GM23338 (cell line): ENCODE measurements around the gene INPP4A.

Experiments used
- CREB1 ChIP-seq: fragments of 250-450 bp; sonication (Bioruptor Pico); IDR thresholded peaks from 2 replicates; pipeline ENCODE4 v1.5.0; 2020; ENCODE audit warnings: low read depth, mild to moderate bottlenecking, moderate library complexity
- POLR2AphosphoS5 ChIP-seq: IDR thresholded peaks from 2 replicates; pipeline ENCODE4 v1.6.1; 2016; ENCODE audit warnings: antibody characterized with exemption, low read depth
- ZNF331 ChIP-seq: fragments of 250-450 bp; sonication (Bioruptor Pico); IDR thresholded peaks from 2 replicates; pipeline ENCODE4 v1.5.0; 2020; ENCODE audit warnings: low read depth, mild to moderate bottlenecking, moderate library complexity
- TF ChIP-seq, protein P1 (sequence below), 2 experiments: fragments of 200-600 bp in 1 of 2; sonication (generic) in 1 of 2; conservative IDR thresholded peaks; 2 replicates each; pipeline versions ENCODE4 v1.5.1 to v1.6.1; 2016 to 2017; ENCODE audit warnings: antibody characterized with exemption in 2 of 2, low read depth in 2 of 2, mild to moderate bottlenecking in 2 of 2, moderate library complexity in 1 of 2
- TF ChIP-seq, protein P2 (sequence below): IDR thresholded peaks from 2 replicates; pipeline ENCODE4 v1.6.1; 2016; ENCODE audit warnings: antibody characterized with exemption

DNA sequence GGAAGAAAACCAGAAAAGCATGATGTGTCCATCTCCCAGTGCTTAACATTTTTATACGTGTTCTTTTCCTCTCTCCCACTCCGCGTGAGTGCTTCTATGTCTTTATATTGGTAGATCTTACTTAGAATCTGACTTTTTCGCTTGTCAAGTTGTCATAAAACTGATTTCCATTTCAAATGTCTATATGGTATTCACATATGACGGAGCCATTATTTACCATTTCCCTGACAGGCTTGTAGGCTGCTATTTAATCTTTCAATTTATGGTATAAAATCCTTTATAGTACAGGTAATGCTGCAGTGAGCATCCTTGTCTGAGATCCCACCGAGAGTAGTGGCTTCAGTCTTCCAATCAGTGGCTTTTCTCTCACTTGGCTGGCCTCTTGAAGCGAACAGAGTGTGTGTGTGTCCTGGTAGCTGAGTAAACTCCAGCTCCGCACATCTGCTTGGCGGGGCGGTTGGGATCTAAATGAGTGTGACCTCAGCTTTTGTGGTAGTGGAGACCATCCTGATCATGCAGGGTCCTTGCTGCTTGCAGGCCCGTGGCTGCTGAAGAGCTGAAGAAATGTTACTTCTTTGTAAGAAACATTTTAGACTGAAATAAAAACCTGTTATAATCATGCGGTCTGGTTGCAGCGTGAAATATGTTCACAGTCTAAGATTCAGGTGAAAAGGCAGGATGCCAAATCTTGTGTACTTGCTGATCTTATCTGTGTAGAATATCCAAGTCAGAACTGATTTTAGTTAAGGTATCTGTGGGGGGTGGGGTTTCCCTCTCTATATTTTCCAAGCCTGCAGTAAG is 40.2 kb downstream of the INPP4A start:
- TF ChIP-seq POLR2AphosphoS5 (no peak), ZNF331 (CRISPR knock-in tag) (no peak), CREB1 (CRISPR knock-in tag) (no peak)
- TF ChIP-seq, protein P1, sequence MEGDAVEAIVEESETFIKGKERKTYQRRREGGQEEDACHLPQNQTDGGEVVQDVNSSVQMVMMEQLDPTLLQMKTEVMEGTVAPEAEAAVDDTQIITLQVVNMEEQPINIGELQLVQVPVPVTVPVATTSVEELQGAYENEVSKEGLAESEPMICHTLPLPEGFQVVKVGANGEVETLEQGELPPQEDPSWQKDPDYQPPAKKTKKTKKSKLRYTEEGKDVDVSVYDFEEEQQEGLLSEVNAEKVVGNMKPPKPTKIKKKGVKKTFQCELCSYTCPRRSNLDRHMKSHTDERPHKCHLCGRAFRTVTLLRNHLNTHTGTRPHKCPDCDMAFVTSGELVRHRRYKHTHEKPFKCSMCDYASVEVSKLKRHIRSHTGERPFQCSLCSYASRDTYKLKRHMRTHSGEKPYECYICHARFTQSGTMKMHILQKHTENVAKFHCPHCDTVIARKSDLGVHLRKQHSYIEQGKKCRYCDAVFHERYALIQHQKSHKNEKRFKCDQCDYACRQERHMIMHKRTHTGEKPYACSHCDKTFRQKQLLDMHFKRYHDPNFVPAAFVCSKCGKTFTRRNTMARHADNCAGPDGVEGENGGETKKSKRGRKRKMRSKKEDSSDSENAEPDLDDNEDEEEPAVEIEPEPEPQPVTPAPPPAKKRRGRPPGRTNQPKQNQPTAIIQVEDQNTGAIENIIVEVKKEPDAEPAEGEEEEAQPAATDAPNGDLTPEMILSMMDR (conservative IDR thresholded peaks at IDR 0.05; ENCODE audit: low read depth in 2 of 2), result no peak
- TF ChIP-seq, protein P2, sequence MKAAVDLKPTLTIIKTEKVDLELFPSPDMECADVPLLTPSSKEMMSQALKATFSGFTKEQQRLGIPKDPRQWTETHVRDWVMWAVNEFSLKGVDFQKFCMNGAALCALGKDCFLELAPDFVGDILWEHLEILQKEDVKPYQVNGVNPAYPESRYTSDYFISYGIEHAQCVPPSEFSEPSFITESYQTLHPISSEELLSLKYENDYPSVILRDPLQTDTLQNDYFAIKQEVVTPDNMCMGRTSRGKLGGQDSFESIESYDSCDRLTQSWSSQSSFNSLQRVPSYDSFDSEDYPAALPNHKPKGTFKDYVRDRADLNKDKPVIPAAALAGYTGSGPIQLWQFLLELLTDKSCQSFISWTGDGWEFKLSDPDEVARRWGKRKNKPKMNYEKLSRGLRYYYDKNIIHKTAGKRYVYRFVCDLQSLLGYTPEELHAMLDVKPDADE, result no peak
